ENCODE measurements around the gene CLDN9. TPM values are rescaled to one million over a fixed set of nuclear protein-coding genes. Genes with fewer than 3 reads are reported as not detected.

The CLDN9 gene
- total RNA-seq, 6 experiments from 2014 or later = 0.25 to 1.7 (median 0.92) TPM

DNA sequence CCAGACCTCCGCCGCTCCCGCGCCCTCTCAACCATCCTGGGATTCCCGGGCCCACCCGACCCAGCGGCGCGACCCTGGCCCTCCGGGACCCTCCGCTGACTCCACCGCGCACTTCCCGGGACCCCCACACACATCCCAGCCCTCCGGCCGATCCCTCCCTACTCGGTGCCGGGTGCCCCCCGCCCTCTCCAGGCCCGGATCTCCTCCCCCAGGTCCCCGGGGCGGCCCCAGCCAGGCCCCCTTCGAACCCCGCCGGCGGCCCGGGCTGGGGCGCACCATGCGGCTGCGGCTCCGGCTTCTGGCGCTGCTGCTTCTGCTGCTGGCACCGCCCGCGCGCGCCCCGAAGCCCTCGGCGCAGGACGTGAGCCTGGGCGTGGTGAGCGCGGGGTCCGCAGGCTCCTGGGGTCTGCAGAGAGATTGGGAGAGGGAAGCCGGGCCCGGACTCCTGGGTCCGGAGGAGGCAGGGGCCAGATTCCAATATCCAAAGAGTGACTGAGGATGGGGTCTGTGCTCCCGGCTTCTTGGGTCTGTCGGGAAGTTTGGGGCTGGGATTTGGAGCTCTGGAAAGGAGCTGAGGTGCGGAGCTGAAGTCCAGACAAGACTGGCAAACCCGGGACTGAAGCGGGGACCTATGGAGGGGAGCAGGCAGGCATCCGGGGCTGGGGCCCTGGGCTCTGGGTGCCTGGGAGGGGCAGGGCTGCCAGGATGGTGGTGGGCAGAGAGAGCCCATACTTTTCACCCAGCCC is 34.1 kb downstream of the CLDN9 start:
- no peaks in the 10 kb centered on the region for H3K9me3 ChIP-seq
- no peaks in the 10 kb centered on the region for H3K36me3 ChIP-seq
- WGBS (ENCODE audit: insufficient coverage, low coverage, low lambda C conversion rate, missing lambda C conversion rate) = 4% methylated on average over 19 of the region's 54 CpGs
- TF ChIP-seq POLR2A (IDR thresholded peaks at IDR 0.05) = no peak
- TF ChIP-seq, protein P1, sequence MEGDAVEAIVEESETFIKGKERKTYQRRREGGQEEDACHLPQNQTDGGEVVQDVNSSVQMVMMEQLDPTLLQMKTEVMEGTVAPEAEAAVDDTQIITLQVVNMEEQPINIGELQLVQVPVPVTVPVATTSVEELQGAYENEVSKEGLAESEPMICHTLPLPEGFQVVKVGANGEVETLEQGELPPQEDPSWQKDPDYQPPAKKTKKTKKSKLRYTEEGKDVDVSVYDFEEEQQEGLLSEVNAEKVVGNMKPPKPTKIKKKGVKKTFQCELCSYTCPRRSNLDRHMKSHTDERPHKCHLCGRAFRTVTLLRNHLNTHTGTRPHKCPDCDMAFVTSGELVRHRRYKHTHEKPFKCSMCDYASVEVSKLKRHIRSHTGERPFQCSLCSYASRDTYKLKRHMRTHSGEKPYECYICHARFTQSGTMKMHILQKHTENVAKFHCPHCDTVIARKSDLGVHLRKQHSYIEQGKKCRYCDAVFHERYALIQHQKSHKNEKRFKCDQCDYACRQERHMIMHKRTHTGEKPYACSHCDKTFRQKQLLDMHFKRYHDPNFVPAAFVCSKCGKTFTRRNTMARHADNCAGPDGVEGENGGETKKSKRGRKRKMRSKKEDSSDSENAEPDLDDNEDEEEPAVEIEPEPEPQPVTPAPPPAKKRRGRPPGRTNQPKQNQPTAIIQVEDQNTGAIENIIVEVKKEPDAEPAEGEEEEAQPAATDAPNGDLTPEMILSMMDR (IDR thresholded peaks at IDR 0.05) = no peak
- peaks cover 0 to 25% of the 10 kb centered on the region in 2 donors for H3K27me3 ChIP-seq
- no peak for ATAC-seq
- intact Hi-C loops (cut with DNase I) = no loop called here
- no peak overlapping the region for H3K27ac ChIP-seq
- DNase-seq = peak in 1 of 3 donors; percentile 55
- H3K4me3 ChIP-seq = peak overlapping the region in 2 of 3 donors; percentile 26 to 40
- H3K4me1 ChIP-seq = peaks cover 0 to 16% (median 0%) of the 10 kb centered on the region in 4 donors

DNA sequence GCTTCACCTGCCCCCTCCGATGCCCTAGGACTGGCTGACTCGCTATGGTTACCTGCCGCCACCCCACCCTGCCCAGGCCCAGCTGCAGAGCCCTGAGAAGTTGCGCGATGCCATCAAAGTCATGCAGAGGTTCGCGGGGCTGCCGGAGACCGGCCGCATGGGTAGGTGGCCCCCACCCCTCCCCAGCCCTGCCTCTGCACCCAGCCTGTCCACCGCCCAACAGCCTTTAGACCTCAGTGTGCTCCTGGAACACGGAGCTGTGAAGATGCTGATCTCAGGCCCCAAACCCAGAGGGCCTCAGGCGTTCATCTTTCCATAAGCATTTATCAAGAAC is 34.6 kb downstream of the CLDN9 start:
- Histone ChIP-seq H3K36me3 (no peaks in the 10 kb centered on the region), H3K4me3 (no peak overlapping the region), H3K27ac (no peak overlapping the region), H3K27me3 (peaks cover 0 to 25% of the 10 kb centered on the region in 2 donors), H3K4me1 (peaks cover 0 to 16% (median 0%) of the 10 kb centered on the region in 4 donors), H3K9me3 (no peaks in the 10 kb centered on the region)
- DNase-seq (no peak), ATAC-seq (peak in 1 of 4 donors; percentile 3)
- no CpG with 5 or more reads among the region's 13 CpGs for WGBS (ENCODE audit: insufficient coverage, low coverage, low lambda C conversion rate, missing lambda C conversion rate)
- TF ChIP-seq, protein P1 (IDR thresholded peaks at IDR 0.05) = no peak
- no peak for TF ChIP-seq POLR2A (IDR thresholded peaks at IDR 0.05)
- intact Hi-C loops (cut with DNase I) = no loop called here

DNA sequence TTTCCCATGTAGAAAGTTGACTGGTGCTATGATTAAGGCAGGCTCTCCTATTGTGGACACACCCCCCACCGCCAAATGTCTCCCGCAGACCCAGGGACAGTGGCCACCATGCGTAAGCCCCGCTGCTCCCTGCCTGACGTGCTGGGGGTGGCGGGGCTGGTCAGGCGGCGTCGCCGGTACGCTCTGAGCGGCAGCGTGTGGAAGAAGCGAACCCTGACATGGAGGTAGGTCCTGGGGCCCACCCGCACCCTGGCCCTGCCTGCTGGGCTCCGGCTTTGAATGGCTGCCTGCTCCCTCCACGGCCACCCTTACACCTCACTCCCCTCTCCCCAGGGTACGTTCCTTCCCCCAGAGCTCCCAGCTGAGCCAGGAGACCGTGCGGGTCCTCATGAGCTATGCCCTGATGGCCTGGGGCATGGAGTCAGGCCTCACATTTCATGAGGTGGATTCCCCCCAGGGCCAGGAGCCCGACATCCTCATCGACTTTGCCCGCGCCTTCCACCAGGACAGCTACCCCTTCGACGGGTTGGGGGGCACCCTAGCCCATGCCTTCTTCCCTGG is 37.3 kb downstream of the CLDN9 start:
- no peak for DNase-seq
- Histone ChIP-seq H3K4me1 (peaks cover 0 to 16% (median 0%) of the 10 kb centered on the region in 4 donors), H3K36me3 (no peaks in the 10 kb centered on the region), H3K27ac (no peak overlapping the region), H3K4me3 (no peak overlapping the region), H3K9me3 (no peaks in the 10 kb centered on the region), H3K27me3 (peaks cover 0 to 20% of the 10 kb centered on the region in 2 donors)
- ATAC-seq = no peak
- TF ChIP-seq, protein P1 (IDR thresholded peaks at IDR 0.05) = no peak
- TF ChIP-seq POLR2A (IDR thresholded peaks at IDR 0.05) = no peak
- 76% methylated on average over 8 of the region's 26 CpGs for WGBS (ENCODE audit: insufficient coverage, low coverage, low lambda C conversion rate, missing lambda C conversion rate)
- intact Hi-C loops (cut with DNase I) = no loop called here

DNA sequence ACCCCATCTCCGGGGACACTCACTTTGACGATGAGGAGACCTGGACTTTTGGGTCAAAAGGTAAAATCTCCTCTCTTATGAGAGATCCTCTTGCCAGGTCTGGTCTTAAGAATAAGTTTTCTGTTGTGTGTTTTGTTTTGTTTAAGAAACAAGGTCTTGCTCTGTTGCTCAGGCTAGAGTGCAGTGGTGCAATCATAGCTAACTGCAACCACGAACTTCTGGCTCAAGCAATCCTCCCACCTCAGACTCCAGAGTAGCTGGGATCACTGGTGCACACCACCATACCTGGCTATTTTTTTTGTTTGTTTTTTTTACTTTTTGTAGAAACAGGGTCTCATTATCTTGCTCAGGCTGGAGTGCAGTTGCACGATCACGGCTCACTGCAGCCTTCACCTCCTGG is 37.8 kb downstream of the CLDN9 start:
- Histone ChIP-seq H3K4me3 (no peak overlapping the region), H3K4me1 (peaks cover 0 to 13% (median 0%) of the 10 kb centered on the region in 4 donors), H3K36me3 (no peaks in the 10 kb centered on the region), H3K27me3 (peaks cover 0 to 16% of the 10 kb centered on the region in 2 donors), H3K27ac (no peak overlapping the region), H3K9me3 (no peaks in the 10 kb centered on the region)
- ATAC-seq = no peak
- intact Hi-C loops (cut with DNase I) = no loop called here
- 62% methylated on average over 3 of the region's 5 CpGs for WGBS (ENCODE audit: insufficient coverage, low coverage, low lambda C conversion rate, missing lambda C conversion rate)
- no peak for DNase-seq
- no peak for TF ChIP-seq POLR2A (IDR thresholded peaks at IDR 0.05)
- TF ChIP-seq, protein P1 (IDR thresholded peaks at IDR 0.05) = no peak

Measured in right lobe of liver (tissue), 6 donors.